Kidney epithelial cell (primary cell): ENCODE data around the gene CFAP46. TPM values are rescaled to one million over a fixed set of nuclear protein-coding genes. Genes with fewer than 3 reads are reported as not detected.

Experiments
- DNase-seq: peaks from one replicate; pipeline ENCODE4 v3.0.0-alpha.2; 2010; ENCODE audit warnings: low read depth
- H3K27me3 ChIP-seq: 2 replicates; pipeline ENCODE4 v1.6.0; 2011; ENCODE audit warnings: low read length; ENCODE audit not compliant: control insufficient read depth, insufficient read depth
- H3K36me3 ChIP-seq: 2 replicates; pipeline ENCODE4 v1.5.1; 2011; ENCODE audit warnings: low read length; ENCODE audit not compliant: control insufficient read depth, insufficient read depth
- H3K4me3 ChIP-seq: 2 replicates; pipeline ENCODE4 v1.5.1; 2011; ENCODE audit warnings: low read depth, mild to moderate bottlenecking, control low read depth, low read length
- CTCF ChIP-seq: IDR thresholded peaks from 2 replicates; pipeline ENCODE4 v1.5.1; 2011; ENCODE audit warnings: mild to moderate bottlenecking, moderate library complexity, low read length, control low read depth, inconsistent platforms; ENCODE audit not compliant: insufficient read depth, poor library complexity, severe bottlenecking
- total RNA-seq: library from RNA; depleted of rRNA; stranded (reverse); fragments of >200 nt; gene quantifications from 2 replicates; pipeline ENCODE4 v1.2.3, GENCODE V29; 2015

Gene CFAP46
- total RNA-seq, 1 donor from 2014 or later, result 5.1 TPM

- H3K36me3 ChIP-seq, result no peaks in the 10 kb centered on the region
- no peak for TF ChIP-seq CTCF
- DNase-seq, result no peak
- no peak overlapping the region for H3K4me3 ChIP-seq
- peaks cover 18% of the 10 kb centered on the region for H3K27me3 ChIP-seq
Observed at GRCh38 chr10:132813560-132814468, 128.6 kb downstream of the CFAP46 start.

GRCh38 chr10:132813001-132813401 is 129.4 kb downstream of the CFAP46 start:
- peaks cover 23% of the 10 kb centered on the region for H3K27me3 ChIP-seq
- no peaks in the 10 kb centered on the region for H3K36me3 ChIP-seq
- TF ChIP-seq CTCF, result no peak
- H3K4me3 ChIP-seq, result no peak overlapping the region
- no peak for DNase-seq

GRCh38 chr10:132812520-132812919 is 129.8 kb downstream of the CFAP46 start:
- TF ChIP-seq CTCF, result no peak
- no peaks in the 10 kb centered on the region for H3K36me3 ChIP-seq
- no peak overlapping the region for H3K4me3 ChIP-seq
- peaks cover 19% of the 10 kb centered on the region for H3K27me3 ChIP-seq
- no peak for DNase-seq

GRCh38 chr10:132811891-132812481 is 130.4 kb downstream of the CFAP46 start:
- Histone ChIP-seq H3K36me3 (no peaks in the 10 kb centered on the region), H3K4me3 (no peak overlapping the region), H3K27me3 (peaks cover 18% of the 10 kb centered on the region)
- no peak for TF ChIP-seq CTCF
- no peak for DNase-seq

GRCh38 chr10:132810807-132811700 is 131.3 kb downstream of the CFAP46 start:
- H3K36me3 ChIP-seq, result no peaks in the 10 kb centered on the region
- H3K4me3 ChIP-seq, result no peak overlapping the region
- TF ChIP-seq CTCF, result no peak
- peaks cover 21% of the 10 kb centered on the region for H3K27me3 ChIP-seq
- no peak for DNase-seq
